ENCODE data around the gene RASAL2.
"Not testable (repeated sequence)": the region's sequence is repeated elsewhere in the genome, so short reads cannot be mapped to it uniquely, and the experiment has no call there.

The RASAL2 gene

GRCh38 chr1:178496410-178497135 is 402.7 kb downstream of the RASAL2 start, which contains the start of gene CLEC20A:
TSS of gene CLEC20A (minus strand) at chr1:178496964. CDS start at chr1:178496939, 25 bp downstream.
- DNase-seq (ENCODE audit: low read depth) = no peak
- Histone ChIP-seq H3K27me3 (replicated peaks; ENCODE audit: control insufficient read depth, insufficient read depth, low read length) (peaks cover 7% of the 10 kb centered on the region), H3K4me3 (ENCODE audit: low read length) (no peak within 1 kb of the TSS), H3K4me1 (ENCODE audit: control insufficient read depth, insufficient read depth, low read length) (peaks cover 6% of the 10 kb centered on the region), H3K36me3 (ENCODE audit: control insufficient read depth, insufficient read depth, low read length, severe bottlenecking) (no peaks in the 10 kb centered on the region), H3K9ac (ENCODE audit: low read length) (no peak within 1 kb of the TSS), H3K9me3 (ENCODE audit: control insufficient read depth, low read length) (no peaks in the 10 kb centered on the region)

GRCh38 chr1:178497903-178498478 is 404.1 kb downstream of the RASAL2 start:
- Histone ChIP-seq H3K27me3 (replicated peaks; ENCODE audit: control insufficient read depth, insufficient read depth, low read length) (peaks cover 5% of the 10 kb centered on the region), H3K9me3 (ENCODE audit: control insufficient read depth, low read length) (no peaks in the 10 kb centered on the region), H3K4me3 (ENCODE audit: low read length) (no peak overlapping the region), H3K9ac (ENCODE audit: low read length) (no peak overlapping the region), H3K4me1 (ENCODE audit: control insufficient read depth, insufficient read depth, low read length) (peaks cover 6% of the 10 kb centered on the region), H3K36me3 (ENCODE audit: control insufficient read depth, insufficient read depth, low read length, severe bottlenecking) (no peaks in the 10 kb centered on the region)
- DNase-seq (ENCODE audit: low read depth) = no peak

GRCh38 chr1:178498896-178499675 is 405.2 kb downstream of the RASAL2 start:
- DNase-seq (ENCODE audit: low read depth) = no peak
- Histone ChIP-seq H3K9ac (ENCODE audit: low read length) (no peak overlapping the region), H3K4me1 (ENCODE audit: control insufficient read depth, insufficient read depth, low read length) (peaks cover 6% of the 10 kb centered on the region), H3K9me3 (ENCODE audit: control insufficient read depth, low read length) (no peaks in the 10 kb centered on the region), H3K4me3 (ENCODE audit: low read length) (no peak overlapping the region), H3K27me3 (replicated peaks; ENCODE audit: control insufficient read depth, insufficient read depth, low read length) (no peaks in the 10 kb centered on the region), H3K36me3 (ENCODE audit: control insufficient read depth, insufficient read depth, low read length, severe bottlenecking) (no peaks in the 10 kb centered on the region)

- Histone ChIP-seq H3K27me3 (replicated peaks; ENCODE audit: control insufficient read depth, insufficient read depth, low read length) (peaks cover 4% of the 10 kb centered on the region), H3K9ac (ENCODE audit: low read length) (no peak overlapping the region), H3K4me1 (ENCODE audit: control insufficient read depth, insufficient read depth, low read length) (peaks cover 6% of the 10 kb centered on the region), H3K36me3 (ENCODE audit: control insufficient read depth, insufficient read depth, low read length, severe bottlenecking) (no peaks in the 10 kb centered on the region), H3K4me3 (ENCODE audit: low read length) (no peak overlapping the region), H3K9me3 (ENCODE audit: control insufficient read depth, low read length) (no peaks in the 10 kb centered on the region)
- peak; percentile 5 for DNase-seq (ENCODE audit: low read depth)
Observed at GRCh38 chr1:178500091-178500770, 406.3 kb downstream of the RASAL2 start.

GRCh38 chr1:178500936-178501554 is 407.1 kb downstream of the RASAL2 start:
- Histone ChIP-seq H3K27me3 (replicated peaks; ENCODE audit: control insufficient read depth, insufficient read depth, low read length) (peaks cover 6% of the 10 kb centered on the region), H3K4me1 (ENCODE audit: control insufficient read depth, insufficient read depth, low read length) (peaks cover 6% of the 10 kb centered on the region), H3K4me3 (ENCODE audit: low read length) (no peak overlapping the region), H3K9ac (ENCODE audit: low read length) (no peak overlapping the region), H3K9me3 (ENCODE audit: control insufficient read depth, low read length) (no peaks in the 10 kb centered on the region), H3K36me3 (ENCODE audit: control insufficient read depth, insufficient read depth, low read length, severe bottlenecking) (no peaks in the 10 kb centered on the region)
- DNase-seq (ENCODE audit: low read depth) = no peak

- peaks cover 6% of the 10 kb centered on the region for H3K27me3 ChIP-seq (replicated peaks; ENCODE audit: control insufficient read depth, insufficient read depth, low read length)
- H3K9ac ChIP-seq (ENCODE audit: low read length) = no peak overlapping the region
- H3K4me3 ChIP-seq (ENCODE audit: low read length) = no peak overlapping the region
- no peaks in the 10 kb centered on the region for H3K9me3 ChIP-seq (ENCODE audit: control insufficient read depth, low read length)
- H3K4me1 ChIP-seq (ENCODE audit: control insufficient read depth, insufficient read depth, low read length) = peaks cover 6% of the 10 kb centered on the region
- H3K36me3 ChIP-seq (ENCODE audit: control insufficient read depth, insufficient read depth, low read length, severe bottlenecking) = no peaks in the 10 kb centered on the region
- peak; percentile 88 for DNase-seq (ENCODE audit: low read depth)
Observed at GRCh38 chr1:178501705-178502329, 407.9 kb downstream of the RASAL2 start.

GRCh38 chr1:178502330-178502714 is 408.4 kb downstream of the RASAL2 start:
- H3K4me1 ChIP-seq (ENCODE audit: control insufficient read depth, insufficient read depth, low read length) = peaks cover 6% of the 10 kb centered on the region
- peaks cover 6% of the 10 kb centered on the region for H3K27me3 ChIP-seq (replicated peaks; ENCODE audit: control insufficient read depth, insufficient read depth, low read length)
- DNase-seq (ENCODE audit: low read depth) = no peak
- H3K36me3 ChIP-seq (ENCODE audit: control insufficient read depth, insufficient read depth, low read length, severe bottlenecking) = no peaks in the 10 kb centered on the region
- H3K9ac ChIP-seq (ENCODE audit: low read length) = no peak overlapping the region
- H3K9me3 ChIP-seq (ENCODE audit: control insufficient read depth, low read length) = no peaks in the 10 kb centered on the region
- no peak overlapping the region for H3K4me3 ChIP-seq (ENCODE audit: low read length)

- peaks cover 6% of the 10 kb centered on the region for H3K27me3 ChIP-seq (replicated peaks; ENCODE audit: control insufficient read depth, insufficient read depth, low read length)
- H3K36me3 ChIP-seq (ENCODE audit: control insufficient read depth, insufficient read depth, low read length, severe bottlenecking) = no peaks in the 10 kb centered on the region
- DNase-seq (ENCODE audit: low read depth) = no peak
- no peaks in the 10 kb centered on the region for H3K9me3 ChIP-seq (ENCODE audit: control insufficient read depth, low read length)
- peaks cover 6% of the 10 kb centered on the region for H3K4me1 ChIP-seq (ENCODE audit: control insufficient read depth, insufficient read depth, low read length)
- H3K9ac ChIP-seq (ENCODE audit: low read length) = no peak overlapping the region
- H3K4me3 ChIP-seq (ENCODE audit: low read length) = no peak overlapping the region
Observed at GRCh38 chr1:178502856-178503255, 409.0 kb downstream of the RASAL2 start.

- not testable (repeated sequence) for H3K27me3 ChIP-seq (replicated peaks; ENCODE audit: control insufficient read depth, insufficient read depth, low read length); H3K4me3 ChIP-seq (ENCODE audit: low read length); H3K9me3 ChIP-seq (ENCODE audit: control insufficient read depth, low read length); H3K36me3 ChIP-seq (ENCODE audit: control insufficient read depth, insufficient read depth, low read length, severe bottlenecking); H3K9ac ChIP-seq (ENCODE audit: low read length); DNase-seq (ENCODE audit: low read depth); H3K4me1 ChIP-seq (ENCODE audit: control insufficient read depth, insufficient read depth, low read length)
Observed at GRCh38 chr1:178503316-178503715, 409.4 kb downstream of the RASAL2 start.

- H3K27me3 ChIP-seq (replicated peaks; ENCODE audit: control insufficient read depth, insufficient read depth, low read length) = peaks cover 6% of the 10 kb centered on the region
- H3K9me3 ChIP-seq (ENCODE audit: control insufficient read depth, low read length) = no peaks in the 10 kb centered on the region
- peaks cover 6% of the 10 kb centered on the region for H3K4me1 ChIP-seq (ENCODE audit: control insufficient read depth, insufficient read depth, low read length)
- no peak overlapping the region for H3K4me3 ChIP-seq (ENCODE audit: low read length)
- no peak for DNase-seq (ENCODE audit: low read depth)
- no peaks in the 10 kb centered on the region for H3K36me3 ChIP-seq (ENCODE audit: control insufficient read depth, insufficient read depth, low read length, severe bottlenecking)
- no peak overlapping the region for H3K9ac ChIP-seq (ENCODE audit: low read length)
Observed at GRCh38 chr1:178503849-178504248, 409.9 kb downstream of the RASAL2 start.

Data from adipocyte (in vitro differentiated cells).